Mesenteric fat pad (tissue), 1 donor: ENCODE measurements around the gene HTR6. TPM values are rescaled to one million over a fixed set of nuclear protein-coding genes. Genes with fewer than 3 reads are reported as not detected.
A peak's percentile ranks its signal among the peaks of the same experiment; 100 is the strongest.

Experiments used
- DNase-seq: peaks from one replicate; pipeline ENCODE4 v3.0.0-alpha.2; 2020; ENCODE audit warnings: low spot score
- long read RNA-seq: library from polyadenylated mRNA; unstranded; transcript quantifications from one replicate; pipeline ENCODE4 v2.0.0, GENCODE V29; 2020
- total RNA-seq: library from RNA; stranded (reverse); fragmentation: NEBNext Ultra II Directional; extraction: Animal tissue kit (Norgen Biotek cat#: 25700); gene quantifications from one replicate; pipeline ENCODE4 v1.2.1, GENCODE V29; 2021
- donor health status: DM: yes; HTN: yes; CAD: no.

Gene HTR6
- total RNA-seq, result not detected
- long read RNA-seq, result 0 reads

DNA sequence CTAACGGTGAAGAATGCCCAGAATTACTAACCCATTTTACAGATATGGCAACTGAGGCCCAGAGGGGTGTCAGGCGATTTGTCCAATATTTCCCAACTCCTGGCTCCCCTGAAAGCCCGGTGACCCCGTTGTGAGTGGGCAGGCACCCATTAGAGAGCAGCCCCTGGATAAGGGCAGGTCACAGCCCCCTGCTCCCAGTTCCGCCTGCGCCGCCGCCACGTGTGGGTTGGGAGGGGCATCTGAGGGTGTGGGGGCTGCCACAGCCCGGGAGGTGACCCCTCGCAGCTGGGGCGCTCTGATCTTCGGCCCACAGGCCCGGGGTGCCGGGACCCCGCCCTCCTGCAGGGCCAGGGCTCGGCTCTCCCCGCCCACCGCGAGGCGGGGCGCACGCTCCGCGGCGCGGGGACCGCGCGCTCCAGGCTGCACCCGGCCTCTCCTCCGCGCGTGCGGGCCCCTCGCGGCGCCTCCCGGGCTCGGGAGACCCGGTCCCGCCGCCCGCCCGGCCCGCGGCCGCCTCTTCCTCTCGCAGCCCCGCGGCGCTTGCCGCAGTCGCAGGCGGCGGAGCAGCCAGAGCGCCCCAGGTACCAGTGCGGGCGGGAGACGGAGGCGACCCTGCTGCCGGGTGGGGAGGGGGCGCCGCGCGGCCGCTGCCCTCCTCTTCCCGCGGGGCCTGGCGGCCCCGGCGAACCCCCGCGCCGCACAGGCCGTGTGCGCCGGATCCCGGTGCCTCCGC, at the start of gene HTR6:
Gene HTR6 (plus strand): TSS at position 423 of the 733 bp plus-strand sequence. CDS start 879 bp downstream, outside the sequence.
- no peak for DNase-seq

DNA sequence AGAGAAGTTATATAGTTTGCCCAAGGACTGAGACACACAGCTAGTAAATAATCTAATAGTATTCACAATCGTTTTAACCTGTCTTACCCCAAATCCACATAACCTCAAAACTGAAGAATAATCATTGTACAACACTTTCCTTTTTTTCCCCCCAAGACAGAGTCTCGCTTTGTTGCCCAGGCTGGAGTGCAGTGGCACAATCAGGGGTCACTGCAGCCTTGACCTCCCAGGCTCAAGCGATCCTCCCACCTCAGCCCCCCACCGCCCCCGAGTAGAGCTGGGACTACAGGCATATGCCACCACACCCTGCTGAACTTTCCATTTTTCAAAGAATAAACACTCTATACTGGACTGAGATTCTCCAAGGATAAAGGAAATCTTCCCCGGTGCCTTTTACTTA, 49.2 kb upstream of the HTR6 start:
- no peak for DNase-seq

DNA sequence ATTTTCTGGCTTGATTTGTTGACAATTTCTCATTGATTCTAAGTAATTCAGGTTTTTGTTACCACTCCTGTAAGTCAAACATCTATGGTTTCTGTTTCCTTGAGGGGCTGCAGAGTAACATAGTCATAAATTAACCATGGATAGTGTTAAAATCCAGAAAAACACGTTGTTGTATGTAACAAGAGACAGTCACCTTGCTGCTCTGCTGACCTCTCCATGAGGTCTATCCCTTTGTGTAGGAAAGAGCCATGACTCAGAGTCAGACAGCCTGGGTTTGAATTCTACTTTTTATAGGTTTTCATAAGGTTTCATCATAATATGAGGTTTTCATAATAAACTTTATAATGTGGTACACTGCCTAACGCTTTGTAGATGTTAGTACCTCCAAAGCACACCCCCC, 48.2 kb upstream of the HTR6 start:
- DNase-seq, result no peak

DNA sequence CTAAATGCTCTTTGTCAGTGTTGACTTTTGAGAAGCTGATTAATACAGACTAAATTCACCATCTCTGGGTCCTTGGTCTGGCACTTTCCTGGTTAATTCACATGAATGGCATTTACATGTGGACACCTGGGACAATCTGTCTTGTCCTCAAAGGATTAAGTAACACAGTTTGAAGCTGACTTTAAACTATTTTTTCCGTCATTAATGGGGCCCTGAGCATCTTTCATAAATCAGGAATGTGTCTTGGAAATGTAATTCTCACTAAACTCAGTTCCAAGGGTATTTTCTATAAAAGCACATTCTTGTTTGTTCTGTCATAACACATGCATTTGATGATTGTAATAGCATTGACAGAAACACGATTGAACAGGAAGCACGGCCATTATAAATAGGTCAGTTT, 47.3 kb upstream of the HTR6 start:
- DNase-seq, result no peak

DNA sequence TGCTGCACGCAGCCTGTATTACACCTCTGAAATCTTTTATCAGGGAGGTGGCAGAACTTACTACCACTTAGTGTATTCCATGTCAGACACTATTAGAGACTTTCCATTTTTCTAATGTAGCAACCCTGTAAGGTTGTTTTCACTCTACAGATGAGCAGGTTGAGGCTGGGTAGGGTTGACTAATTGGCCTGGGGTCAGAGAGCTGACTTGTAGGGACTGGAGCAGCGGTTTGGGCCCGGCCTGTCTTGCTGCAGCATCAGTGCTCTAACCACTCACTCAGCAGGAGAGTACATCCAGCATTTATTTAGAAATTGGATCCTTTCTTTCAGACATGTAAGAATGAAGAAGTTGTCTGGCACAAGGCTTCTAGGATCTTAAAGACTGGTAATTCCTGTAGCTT, 46.2 kb upstream of the HTR6 start:
- DNase-seq, result no peak

DNA sequence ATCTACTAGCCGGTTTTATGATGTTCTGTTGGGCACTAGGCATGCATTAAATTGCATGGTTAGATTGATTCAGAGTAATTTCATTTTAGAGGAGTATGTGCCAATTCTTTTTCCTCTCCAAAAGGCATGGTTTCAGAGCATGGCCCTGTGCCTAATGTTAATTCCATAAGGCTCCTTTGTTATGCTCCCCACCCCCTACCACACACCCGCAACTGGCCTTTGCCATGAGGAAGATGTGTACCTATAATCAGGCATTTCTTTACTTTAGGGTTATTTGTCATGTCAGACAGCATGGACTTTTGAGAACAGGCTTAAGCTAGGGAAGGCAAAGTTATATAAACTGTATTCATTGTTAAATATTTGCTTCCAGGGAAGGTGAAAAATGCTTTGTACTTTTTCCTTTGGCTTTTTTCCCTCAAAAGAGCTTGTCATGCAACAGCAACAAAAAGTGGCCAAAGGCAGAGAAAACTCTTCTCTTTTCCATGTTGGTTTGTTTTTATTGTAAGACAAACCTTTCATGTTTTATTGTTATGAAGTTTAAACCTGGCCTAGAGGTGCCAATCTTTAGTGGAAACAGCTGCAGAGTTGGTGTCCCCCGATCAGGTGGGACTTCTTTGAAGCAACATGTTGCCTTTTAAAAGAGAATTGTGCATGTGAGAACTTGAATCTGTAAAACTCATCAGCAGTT, 44.8 kb upstream of the HTR6 start:
- no peak for DNase-seq

DNA sequence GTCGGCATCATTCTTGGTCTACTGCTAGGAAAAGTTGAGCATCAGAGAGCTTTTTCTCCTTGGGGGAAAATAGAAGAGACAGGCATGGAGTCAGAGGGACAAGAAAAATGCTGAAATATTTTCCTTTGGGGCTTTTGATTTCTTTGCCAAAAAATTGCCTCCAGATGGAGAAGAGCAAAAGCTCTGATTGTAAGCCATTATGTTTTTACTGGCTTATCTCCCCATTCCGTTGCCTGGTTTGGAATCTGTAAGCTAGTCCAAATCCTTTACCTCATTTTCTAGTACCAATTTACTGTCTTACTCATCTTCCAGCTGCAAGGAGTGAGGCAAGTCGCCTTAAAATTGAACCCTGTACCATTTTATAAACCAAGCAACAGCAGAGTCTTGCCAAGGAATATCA, 43.9 kb upstream of the HTR6 start:
- no peak for DNase-seq

DNA sequence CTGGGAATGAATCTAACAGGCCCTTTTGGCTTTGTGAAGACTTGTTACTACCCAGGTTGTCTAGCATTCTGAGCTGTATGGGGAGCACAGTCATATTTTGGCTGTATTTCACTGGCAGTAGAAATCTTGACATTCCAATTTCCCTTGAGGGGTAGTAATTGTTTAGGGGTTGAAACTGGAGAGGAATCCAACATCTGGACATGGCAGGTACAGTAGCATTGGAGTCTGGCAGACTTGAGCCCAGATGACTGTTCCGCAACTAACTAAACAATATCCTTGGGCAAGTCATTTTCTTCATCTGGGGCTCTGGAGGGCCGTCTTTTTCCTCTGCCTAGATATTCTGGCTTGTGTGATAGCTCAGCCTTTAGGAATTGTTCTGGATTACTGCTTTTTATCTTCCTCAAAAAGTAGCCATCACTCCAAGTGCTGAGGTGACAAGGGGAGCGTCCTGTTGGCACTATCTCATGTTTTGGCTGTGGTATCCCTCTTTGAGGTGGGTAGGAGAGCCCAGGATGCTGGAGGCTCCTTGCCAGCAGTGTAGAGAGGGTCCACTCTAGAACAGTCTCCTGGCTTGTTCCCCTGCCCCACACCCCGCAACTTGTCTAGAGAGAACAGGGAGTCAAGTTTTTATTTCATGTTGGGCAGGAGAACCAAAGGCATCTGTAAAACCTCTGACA, 43.3 kb upstream of the HTR6 start:
- no peak for DNase-seq

DNA sequence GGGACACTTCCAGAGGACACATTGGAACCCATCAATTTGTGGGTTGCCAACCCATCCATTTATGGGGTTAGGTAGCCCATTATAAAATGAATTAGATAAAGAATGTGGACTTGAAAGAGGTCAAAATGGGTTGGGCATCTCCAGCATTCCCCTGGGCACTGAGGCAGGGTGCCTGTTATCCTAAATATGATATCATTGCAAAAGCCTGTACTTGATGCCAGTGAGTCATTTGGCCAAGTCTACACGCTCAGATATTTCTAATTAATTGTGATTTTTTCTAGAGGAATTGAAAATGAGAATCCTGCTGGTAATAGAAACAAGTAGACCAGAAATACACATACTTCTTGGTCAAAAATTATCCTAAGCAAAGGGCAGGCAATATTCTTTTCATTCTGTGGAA, 42.5 kb upstream of the HTR6 start:
- DNase-seq, result no peak

DNA sequence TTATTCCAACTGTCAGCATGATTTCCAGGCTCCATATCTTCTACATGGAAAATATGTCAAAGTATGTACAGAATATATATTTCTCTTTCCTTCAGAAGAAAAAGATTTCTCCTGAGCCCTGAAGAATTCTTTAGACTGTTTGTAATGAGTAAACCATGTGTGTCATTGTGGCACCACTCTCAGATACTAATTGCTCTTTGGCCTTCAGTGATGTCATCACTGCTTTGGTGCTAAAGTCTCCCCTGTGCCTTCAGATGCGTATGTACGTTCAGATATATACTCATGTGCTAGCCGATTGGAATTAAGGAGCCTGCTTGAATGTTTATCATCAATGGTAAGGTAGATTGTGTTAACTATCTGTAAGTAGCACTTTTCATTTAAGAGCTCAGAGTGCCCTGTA, 41.2 kb upstream of the HTR6 start:
- DNase-seq, result no peak

DNA sequence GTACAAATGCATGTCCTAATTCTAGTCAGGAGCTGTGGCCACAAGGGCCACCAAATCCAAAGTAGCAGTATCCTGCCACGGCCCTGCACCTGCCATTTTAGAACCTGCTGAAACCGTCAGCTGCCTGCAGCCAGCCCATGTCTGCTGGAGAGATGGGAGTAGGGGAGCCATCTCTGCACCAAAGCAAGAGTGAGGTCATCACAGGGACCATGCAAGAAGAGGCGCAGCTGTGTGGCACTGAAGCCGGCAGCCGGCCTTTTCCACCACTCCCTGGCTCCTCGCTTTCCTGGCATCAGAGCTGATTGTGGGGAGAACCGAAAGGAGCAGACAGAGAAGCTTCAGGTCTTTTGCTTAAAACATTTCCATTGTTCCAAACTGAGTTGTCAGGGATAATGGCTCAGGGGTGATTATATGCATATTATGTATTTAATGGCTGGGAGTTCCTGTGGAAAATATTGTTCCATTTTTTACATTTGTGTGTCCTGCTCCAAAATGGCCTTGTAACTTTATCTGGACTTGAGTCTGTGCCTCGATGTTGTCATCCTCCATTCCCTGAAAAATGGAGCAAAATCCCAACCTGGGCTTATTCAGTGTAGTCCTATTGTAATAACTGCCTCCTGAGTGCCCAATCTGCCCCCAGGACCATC, 39.3 kb upstream of the HTR6 start:
- DNase-seq, result peak; percentile 60

DNA sequence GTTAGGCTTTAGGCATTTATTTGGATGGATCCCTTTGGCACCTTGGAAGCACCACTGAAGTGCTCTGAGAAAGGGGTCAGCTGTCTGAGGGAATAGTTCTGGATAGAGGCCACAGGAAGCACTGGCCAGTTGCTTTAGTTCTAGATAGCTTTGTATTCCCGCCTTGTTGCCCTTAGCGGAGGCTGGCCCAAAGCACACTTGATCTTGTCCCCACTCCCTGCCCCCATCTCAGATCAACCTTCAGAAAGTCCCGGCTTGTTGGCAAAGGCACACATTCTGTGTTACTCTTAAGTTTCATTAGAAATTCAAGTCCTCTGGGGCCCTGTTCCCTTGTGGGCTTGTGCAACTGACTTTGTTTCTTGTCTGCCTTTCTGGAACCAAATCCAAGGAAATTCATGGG, 35.8 kb upstream of the HTR6 start:
- DNase-seq, result peak; percentile 74

DNA sequence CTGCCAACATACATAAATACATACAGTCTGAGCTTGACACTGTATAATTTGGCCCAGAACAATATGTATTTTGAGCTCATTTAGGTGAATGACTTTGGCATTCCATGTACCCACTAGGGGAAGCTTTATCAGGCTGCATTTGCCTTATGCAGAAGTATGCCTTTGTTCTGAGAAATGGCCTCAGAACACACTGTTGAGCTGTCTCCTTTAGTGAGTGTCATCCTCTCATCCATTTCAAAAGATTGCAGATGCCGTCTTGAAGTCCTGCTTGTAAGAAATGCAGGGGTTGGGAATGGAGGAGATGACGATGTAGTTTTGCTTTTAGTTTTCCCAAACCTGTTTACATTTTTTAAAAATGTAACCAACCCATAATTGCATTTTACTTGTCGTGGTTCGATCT, 35.3 kb upstream of the HTR6 start:
- DNase-seq, result no peak

DNA sequence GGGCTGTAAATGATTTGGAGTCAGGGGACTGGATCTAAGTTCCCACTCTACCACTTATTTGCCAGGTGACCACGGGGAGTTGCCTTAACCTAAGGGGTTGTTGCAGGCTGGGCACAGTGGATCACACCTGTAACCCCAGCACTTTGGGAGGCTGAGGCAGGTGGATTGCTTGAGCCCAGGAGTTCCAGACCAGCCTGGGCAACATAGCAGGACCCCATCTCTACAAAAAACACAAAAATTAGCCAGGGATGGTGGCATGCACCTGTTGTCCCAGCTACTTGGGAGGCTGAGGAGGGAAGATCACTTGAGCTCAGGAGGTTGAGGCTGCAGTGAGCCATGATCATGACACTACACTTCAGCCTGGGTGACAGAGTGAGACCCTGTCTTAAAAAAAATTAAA, 34.5 kb upstream of the HTR6 start:
- peak; percentile 35 for DNase-seq

DNA sequence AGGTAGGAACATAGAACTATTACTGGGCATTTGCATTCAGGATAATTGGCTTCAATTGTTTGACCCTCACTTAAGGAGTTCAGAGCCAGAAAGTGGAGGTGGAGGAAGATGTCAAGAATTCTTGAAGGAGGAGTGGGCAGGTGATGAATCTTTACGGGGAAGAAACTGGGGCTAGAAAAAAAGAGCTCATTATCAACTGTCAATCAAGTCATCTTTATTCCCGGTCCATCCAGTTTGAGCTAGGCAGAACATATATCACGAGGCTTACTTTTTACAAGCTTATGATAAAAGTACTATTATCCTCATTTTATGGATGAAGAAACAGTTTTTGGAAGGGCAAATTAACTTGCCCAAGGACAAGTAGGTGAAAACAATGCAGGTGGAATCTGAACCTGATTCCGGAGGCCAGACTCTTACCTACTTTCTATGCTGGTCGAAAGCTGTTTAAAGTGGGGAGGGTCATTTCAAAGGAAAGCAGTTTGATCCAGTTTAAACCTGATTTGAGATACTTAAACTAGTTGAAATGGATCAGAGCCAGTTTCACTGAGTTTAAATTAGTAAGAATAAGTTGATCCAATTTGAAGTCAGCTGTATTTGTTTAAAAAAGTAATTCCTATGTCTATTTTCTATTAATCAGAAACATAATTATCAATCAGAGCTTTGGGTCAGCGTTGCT, 33.8 kb upstream of the HTR6 start:
- DNase-seq, result no peak

DNA sequence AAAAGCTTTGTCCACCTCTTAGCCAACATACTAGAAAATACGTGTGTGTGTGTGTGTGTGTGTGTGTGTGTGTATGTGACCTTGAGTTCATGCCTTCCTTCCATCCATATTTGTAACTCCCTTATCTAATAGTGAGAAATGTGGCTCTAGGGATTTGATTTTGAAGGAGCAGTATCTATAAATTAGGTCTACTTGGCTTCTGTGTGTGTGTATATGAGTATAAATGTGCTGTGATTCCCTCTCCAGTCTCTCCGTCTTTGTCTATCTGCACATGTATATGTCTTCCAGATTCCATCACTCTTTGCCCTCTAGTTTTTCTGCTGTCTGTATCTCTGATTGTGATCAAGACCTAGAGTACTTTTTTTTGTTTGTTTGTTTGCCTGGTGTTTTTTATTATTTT, 32.5 kb upstream of the HTR6 start:
- DNase-seq, result no peak

DNA sequence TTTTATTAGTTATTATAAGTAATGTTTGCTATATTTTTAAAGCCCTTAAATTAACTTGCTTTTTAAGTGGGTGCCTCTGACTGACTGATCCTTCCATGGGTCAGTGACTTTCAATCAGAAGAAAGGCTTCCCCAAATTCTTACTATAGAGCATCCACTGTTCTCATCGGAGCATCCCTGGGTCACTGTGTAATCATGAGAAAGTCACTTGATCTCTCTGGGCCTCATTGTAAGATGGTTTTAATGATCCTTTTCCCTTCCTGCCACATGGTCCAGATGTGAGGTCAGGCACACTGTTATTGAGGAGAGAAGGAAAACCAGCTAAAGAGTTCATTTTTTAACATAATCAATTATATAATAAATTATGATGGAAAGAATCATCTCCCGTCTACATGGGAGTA, 31.6 kb upstream of the HTR6 start:
- DNase-seq, result no peak

DNA sequence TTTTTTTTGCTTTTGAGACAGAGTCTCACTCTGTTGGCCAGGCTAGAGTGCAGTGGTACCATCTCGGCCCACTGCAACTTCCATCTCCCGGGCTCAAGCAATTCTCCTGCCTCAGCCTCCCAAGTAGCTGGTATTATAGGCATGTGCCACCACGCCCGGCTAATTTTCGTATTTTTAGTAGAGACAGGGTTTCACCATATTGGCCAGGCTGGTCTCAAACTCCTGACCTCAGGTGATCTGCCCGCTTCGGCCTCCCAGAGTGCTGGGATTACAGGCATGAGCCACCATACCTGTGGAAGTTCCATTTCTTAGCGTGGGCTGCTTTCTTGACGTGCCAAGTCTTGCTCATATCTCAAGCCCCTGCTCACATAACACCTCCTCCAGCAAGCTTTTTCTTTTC, 29.6 kb upstream of the HTR6 start:
- peak; percentile 67 for DNase-seq

DNA sequence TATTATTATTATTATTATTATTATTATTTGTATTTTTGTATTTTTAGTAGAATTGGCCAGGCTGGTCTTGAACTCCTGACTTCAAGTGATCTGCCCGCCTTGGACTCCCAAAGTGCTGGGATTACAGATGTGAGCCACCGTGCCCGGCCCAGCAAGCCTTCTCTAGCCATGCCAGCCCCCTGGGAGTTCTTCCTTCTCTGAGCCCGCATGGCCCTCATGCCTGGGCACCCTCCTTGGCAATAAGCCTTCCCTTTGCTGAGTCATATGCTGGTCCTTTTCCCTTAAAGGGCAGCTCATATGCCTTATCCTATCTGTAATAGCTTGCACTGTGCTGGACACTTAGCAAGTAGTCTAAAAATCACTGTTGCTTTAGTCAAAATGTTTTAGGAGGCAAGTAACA, 29.0 kb upstream of the HTR6 start:
- peak; percentile 57 for DNase-seq

DNA sequence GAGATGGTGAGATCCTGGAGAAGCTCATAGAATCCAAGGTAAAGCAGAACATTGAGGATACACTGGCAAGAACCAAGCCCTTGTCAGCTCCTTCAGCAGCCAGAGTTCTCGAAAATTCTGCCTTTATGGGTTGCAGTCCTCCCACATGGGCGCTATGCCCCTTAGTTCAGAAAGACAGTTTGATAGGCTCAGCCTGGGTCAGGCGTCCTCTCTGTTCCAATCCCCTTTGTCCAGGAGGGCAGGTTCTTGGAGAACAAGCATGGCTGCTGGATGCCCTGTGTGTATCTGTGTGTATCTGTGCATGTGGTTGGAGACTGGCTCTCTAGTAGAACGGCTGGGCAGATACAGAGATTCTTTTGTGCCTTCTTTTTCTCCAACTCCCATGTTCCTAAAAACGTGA, 28.6 kb upstream of the HTR6 start:
- peak; percentile 57 for DNase-seq

DNA sequence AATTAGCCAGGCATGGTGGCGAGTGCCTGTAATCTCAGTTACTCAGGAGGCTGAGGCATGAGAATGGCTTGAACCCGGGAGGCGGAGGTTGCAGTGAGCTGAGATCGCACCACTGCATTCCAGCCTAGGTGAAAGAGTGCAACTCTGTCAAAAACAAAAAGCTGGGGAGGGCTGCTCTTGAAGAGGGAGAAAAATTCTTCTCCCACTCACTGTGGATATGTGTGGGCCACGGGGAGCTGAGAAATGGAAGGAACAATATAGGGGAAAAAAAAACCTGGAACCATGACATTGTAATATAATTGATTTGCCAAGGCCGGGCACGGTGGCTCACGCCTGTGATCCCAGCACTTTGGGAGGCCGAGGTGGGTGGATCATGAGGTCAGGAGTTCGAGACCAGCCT, 27.9 kb upstream of the HTR6 start:
- DNase-seq, result peak; percentile 51
